NCI-H2171 treated with DMSO at 0.1 percent for 48 hours (cell line): ENCODE measurements around the gene ADAD2.

ENCODE experiments used
- DNase-seq: peaks from one replicate; lab custom pipeline; 2025; lab: John Stamatoyannopoulos, UW

The ADAD2 gene

GRCh38 chr16:84190731-84191388 lies at the start of gene ADAD2:
ADAD2 (plus strand) TSS chr16:84191157; CDS start chr16:84191231, 74 bp downstream.
- no peak for DNase-seq

- no peak for DNase-seq
Measured at GRCh38 chr16:84143081-84143480, 47.9 kb upstream of the ADAD2 start.

DNA sequence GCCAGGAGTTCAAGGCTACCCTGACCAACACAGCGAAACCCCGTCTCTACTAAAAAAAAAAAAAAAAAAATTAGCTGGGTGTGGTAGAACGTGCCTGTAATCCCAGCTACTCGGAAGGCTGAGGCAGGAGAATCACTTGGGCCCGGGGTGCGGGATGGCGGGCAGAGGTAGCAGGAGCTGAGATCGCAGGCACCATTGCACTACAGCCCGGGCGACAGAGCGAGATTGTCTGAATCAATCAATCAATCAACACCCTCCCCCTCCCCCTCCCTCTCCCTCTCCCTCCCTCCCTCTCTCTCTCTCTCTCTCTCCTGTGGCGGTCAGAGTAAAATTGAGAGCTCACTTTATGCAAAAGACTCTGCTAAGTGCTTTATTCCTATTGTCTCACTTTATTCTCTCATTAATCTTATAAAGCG lies 47.2 kb upstream of the ADAD2 start:
- DNase-seq, result no peak

DNA sequence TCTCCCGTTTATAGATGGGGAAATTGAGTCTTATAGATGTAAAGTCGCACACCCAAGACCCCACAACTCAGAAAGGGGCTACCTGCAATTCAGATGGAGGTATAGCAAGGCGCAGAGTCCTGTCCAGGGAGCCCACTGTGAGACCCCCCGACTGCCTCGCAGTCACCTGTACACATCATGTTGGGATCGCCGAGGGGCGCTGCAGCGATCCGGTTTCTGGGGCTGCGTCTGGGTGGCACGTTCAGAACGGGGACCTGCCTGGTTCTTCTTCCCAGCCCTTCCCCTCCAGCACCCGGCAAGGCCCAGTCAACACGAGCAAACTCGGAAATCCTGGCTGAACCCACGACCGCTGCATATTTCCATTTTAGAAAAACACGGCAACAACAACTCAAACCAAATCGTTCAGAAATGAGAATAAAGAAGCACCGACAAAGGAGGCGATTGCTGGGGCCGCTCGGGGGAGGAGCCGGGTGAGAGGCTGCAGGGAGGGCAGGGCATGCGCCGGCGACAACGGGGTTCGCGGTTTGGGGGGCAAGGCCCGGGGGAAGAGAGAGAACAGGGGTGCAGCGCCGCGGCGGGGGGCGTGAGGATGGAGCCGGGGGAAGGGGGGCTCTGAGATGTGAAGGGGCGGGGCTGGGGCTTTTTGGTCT lies 46.6 kb upstream of the ADAD2 start:
- peak; percentile 38 for DNase-seq

- peak; percentile 80 for DNase-seq
Measured at GRCh38 chr16:84144859-84145639, 45.9 kb upstream of the ADAD2 start, which contains the start of the genes DNAAF1 and HSDL1. DNAAF1 (plus strand) TSS chr16:84145308; CDS start chr16:84145441, 133 bp downstream. HSDL1 (minus strand) TSS chr16:84145177; CDS start chr16:84131321, 13,856 bp downstream.

DNA sequence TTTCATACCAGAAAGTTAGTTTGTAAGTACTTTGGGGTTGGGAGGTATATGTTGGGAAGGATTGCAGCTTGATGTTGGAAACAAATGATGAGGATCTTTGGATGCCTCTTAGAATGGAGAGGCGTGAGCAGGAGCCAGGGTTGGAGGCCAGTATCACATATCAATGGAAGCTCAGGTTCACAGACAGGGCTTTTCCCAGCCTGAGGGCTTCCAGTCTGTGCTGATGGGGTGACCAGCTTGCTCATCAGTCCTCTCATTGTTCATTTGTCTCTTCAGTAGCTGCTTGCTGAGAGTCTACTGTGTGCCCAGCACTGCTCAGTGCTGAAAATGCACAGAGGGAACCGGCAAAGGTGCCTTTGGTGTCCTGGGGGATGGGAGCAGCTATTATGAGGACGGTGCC lies 40.0 kb upstream of the ADAD2 start:
- no peak for DNase-seq

- no peak for DNase-seq
Measured at GRCh38 chr16:84153660-84154214, 37.2 kb upstream of the ADAD2 start.

DNA sequence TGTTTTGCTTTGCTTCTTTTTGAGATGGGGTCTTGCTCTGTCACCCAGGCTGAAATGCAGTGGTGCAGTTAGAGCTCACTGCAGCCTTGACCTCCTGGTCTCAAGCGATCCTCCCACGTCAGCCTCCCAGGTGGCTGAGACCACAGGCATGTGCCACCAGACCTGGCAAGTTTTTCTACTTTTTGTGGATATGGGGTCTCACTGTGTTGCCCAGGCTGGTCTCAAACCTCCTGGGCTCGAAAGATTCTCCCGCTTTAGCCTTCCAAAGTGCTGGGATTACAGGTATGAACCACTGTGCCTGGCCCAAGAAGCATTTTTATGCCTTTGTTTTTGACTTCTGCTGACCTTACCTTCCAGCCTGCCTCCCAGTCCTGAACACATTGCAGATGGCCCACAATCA lies 35.7 kb upstream of the ADAD2 start:
- no peak for DNase-seq

GRCh38 chr16:84155771-84156170 lies 35.2 kb upstream of the ADAD2 start:
- DNase-seq, result no peak

DNA sequence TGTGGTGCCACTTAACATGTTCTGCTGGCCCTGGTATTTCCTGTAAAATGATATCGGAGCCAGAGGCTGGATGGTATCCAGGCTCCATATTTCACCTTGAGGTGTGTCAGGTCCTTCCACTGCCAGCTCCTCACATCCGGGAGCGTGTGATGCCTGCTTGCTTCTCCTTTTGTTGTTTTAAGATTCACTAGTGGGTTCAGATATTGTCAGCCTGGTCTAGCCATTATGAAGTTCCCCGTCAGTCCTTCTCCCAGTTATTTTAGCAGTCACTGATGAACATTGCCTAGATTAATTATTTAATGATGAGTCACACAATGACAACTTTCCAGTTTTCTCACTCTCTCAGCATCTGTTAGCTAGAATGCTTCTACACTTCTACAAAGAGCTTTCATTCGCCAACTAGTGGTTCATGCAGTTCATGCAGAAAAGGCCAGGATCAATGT lies 34.6 kb upstream of the ADAD2 start:
- peak; percentile 26 for DNase-seq

DNA sequence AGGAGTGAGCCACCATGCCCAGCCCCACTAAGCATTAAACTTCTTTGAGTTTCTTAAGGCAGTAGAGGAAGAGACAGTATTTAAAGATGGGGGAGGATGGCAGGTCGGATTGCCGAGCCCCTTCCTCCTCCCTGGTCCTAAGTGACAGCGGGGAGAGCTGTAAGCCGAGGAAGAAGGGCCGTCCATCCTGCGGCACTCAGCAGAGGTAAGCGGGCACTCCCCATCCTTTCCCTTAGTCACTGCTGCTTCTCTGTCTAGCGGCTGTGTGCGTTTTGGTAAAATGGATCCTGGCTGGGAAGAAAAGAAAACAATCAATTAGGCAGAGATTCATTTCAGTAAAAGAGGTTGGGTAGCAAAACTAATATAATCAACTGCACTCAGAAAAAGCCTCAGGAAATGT lies 31.9 kb upstream of the ADAD2 start:
- DNase-seq, result no peak

DNA sequence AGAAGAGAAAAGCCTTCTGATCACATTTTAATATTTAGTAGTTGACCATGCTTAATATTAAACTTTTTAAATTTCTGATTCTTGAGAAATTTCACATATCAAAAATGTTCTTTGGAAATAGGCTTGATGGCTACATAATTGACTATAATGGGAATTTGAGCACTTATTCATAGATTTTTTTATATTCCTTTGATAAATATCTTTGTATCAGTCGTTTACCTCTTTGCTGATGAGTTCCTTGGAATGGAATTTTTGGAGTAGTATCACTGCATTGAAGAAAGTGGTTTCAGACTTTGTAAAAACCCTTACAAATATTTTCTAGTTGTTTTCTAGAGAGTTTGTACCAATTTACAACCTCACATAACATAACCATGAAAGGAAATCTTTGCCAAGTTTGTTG lies 31.2 kb upstream of the ADAD2 start:
- DNase-seq, result no peak

DNA sequence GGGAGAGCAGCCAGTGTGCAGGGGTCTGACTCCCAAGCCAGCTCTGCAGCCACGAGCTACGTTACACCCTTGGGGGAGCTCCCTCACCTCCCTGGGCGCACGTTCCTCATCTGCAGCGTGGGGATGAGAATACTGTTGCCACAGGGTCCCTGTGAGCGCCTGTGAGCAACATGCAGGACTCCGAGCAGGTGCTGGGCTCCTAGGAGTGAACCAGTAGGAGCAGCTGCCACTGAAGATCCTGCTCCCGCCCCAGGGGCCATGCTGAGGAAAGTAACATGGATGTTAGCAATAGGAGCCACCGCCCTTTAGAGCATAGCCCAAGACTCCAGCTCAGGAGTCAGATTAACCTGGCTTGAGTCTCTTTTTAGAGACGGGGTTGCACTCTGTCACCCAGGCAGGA lies 29.9 kb upstream of the ADAD2 start:
- no peak for DNase-seq

DNA sequence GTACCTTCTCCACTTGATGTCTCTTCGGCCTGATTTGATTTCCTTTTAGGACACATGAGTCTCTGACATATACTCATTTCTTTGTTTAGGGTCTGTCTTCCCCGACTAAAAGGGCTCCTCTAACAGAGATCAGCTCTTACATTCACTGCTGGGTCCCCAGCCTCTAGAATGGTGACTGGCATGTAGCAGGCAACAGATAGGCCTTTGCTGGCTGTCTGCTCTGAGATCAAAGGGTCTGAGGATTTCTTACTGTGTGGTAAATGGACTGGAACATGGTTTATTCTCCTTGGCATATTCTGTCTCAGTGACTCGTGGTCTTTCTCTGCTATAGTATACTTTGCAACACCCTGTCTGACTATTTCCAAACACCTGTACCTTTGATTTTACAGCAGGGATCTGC lies 29.2 kb upstream of the ADAD2 start:
- DNase-seq, result no peak

- DNase-seq, result no peak
Measured at GRCh38 chr16:84165746-84166145, 25.2 kb upstream of the ADAD2 start.

GRCh38 chr16:84166796-84167695 lies 23.9 kb upstream of the ADAD2 start:
- no peak for DNase-seq

DNA sequence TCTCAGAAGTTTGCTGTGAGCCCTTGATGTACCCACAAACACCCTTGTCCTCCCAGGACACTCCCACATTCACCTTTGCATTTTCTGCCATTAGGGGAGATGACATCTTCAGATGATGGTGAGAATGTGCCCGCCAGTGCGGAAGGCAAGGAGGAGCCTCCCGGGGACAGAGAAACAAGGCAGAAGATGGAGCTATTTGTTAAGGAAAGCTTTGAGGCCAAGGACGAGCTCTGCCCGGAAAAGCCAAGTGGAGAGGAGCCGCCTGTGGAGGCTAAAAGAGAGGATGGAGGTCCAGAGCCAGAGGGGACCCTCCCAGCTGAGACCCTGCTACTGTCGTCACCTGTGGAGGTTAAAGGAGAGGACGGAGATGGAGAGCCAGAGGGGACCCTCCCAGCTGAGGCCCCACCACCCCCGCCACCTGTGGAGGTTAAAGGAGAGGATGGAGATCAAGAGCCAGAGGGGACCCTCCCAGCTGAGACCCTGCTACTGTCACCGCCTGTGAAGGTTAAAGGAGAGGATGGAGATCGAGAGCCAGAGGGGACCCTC lies 21.1 kb upstream of the ADAD2 start:
- DNase-seq, result no peak

- DNase-seq, result no peak
Measured at GRCh38 chr16:84174396-84174795, 16.6 kb upstream of the ADAD2 start.

DNA sequence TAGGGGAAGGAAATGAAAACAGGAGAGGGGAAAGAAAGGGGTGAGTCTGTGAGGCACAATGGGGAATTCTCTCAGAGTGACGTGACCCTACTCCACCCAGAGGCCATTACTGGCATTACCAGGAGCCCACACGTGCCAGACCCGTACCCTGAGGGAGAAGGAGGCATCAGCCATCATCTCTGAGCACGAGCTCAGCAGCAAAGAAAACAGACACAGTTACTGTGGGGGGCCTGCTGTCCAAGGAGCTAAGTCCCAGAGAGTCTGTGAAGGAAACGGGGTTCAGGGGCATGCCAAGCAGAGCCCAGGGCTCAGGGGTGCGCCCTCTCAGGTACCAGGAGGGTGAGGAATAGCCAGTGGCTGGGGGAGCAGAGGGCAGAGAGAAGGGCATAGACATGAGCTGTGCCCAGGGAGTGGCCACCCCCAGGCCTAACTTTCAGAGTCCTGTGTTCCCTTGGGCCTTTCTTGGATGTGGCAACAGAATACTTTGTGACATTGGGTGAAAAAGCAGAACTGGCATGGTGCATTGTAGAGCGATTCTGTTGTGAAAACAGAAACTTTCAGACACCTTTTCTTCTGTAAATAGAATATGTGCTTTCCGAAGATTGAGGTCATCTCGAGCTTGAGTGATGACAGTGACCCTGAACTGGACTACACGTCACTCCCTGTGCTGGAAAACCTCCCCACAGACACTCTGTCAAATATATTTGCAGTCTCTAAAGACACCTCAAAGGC lies 15.4 kb upstream of the ADAD2 start:
- DNase-seq, result peak; percentile 59
